OCI-LY1 (cell line): ENCODE measurements around the gene POU5F1.

Source experiments
- H2AFZ ChIP-seq: fragments of 200-600 bp; sonication (generic), shearing (Covaris generic); 2 replicates; pipeline ENCODE4 v1.6.0; 2014; ENCODE audit warnings: antibody characterized with exemption, mild to moderate bottlenecking, low read length
- H3F3A ChIP-seq: fragments of 200-600 bp; sonication (generic), shearing (Covaris generic); 2 replicates; pipeline ENCODE4 v1.6.0; 2014; ENCODE audit warnings: mild to moderate bottlenecking, antibody characterized with exemption, low read length, moderate library complexity; ENCODE audit not compliant: insufficient read depth
- H3K27ac ChIP-seq: fragments of 200-600 bp; sonication (generic); 2 replicates; pipeline ENCODE4 v1.5.1; 2014; ENCODE audit warnings: low read length, mixed run types, mild to moderate bottlenecking, low read depth; ENCODE audit not compliant: poor library complexity, severe bottlenecking
- H3K27me3 ChIP-seq: fragments of 200-600 bp; sonication (generic); 2 replicates; pipeline ENCODE4 v1.6.0; 2014; ENCODE audit warnings: antibody characterized with exemption, mild to moderate bottlenecking, low read length, moderate library complexity; ENCODE audit not compliant: insufficient read depth
- H3K36me3 ChIP-seq: fragments of 200-600 bp; sonication (generic); 2 replicates; pipeline ENCODE4 v1.6.1; 2014; ENCODE audit warnings: mild to moderate bottlenecking, antibody characterized with exemption, low read length, moderate library complexity, mixed read lengths; ENCODE audit not compliant: insufficient read depth
- H3K4me1 ChIP-seq: fragments of 200-600 bp; sonication (generic); 2 replicates; pipeline ENCODE4 v1.5.1; 2014; ENCODE audit warnings: mild to moderate bottlenecking, low read length, moderate library complexity; ENCODE audit not compliant: insufficient read depth, severe bottlenecking
- H3K4me2 ChIP-seq: fragments of 200-600 bp; sonication (generic), shearing (Covaris generic); 2 replicates; pipeline ENCODE4 v1.6.1; 2014; ENCODE audit warnings: low read length
- H3K4me3 ChIP-seq: fragments of 200-600 bp; sonication (generic); 2 replicates; pipeline ENCODE4 v1.5.1; 2014; ENCODE audit warnings: low read length, low read depth, mild to moderate bottlenecking, mixed read lengths; ENCODE audit not compliant: poor library complexity, severe bottlenecking
- H3K79me2 ChIP-seq: fragments of 200-600 bp; shearing (Covaris generic); 2 replicates; pipeline ENCODE4 v1.6.1; 2016; ENCODE audit warnings: mixed run types, low read length, mixed read lengths; ENCODE audit not compliant: insufficient read depth
- H3K9ac ChIP-seq: fragments of 200-600 bp; sonication (generic), shearing (Covaris generic); 2 replicates; pipeline ENCODE4 v1.6.1; 2014; ENCODE audit warnings: mild to moderate bottlenecking, low read length, mixed read lengths
- H3K9me2 ChIP-seq: fragments of 200-600 bp; sonication (generic), shearing (Covaris generic); 2 replicates; pipeline ENCODE4 v1.6.1; 2014; ENCODE audit warnings: low read depth, mild to moderate bottlenecking, low read length, mixed read lengths
- H3K9me3 ChIP-seq: fragments of 200-600 bp; shearing (Covaris generic); 2 replicates; pipeline ENCODE4 v1.6.1; 2014; ENCODE audit warnings: low read length, mixed read lengths
- H4K20me1 ChIP-seq: fragments of 200-600 bp; sonication (generic), shearing (Covaris generic); 2 replicates; pipeline ENCODE4 v1.6.0; 2016; ENCODE audit warnings: mild to moderate bottlenecking, low read length; ENCODE audit not compliant: insufficient read depth
- CTCF ChIP-seq: fragments of 200-600 bp; sonication (generic), shearing (Covaris generic); IDR thresholded peaks from 2 replicates; pipeline ENCODE4 v1.5.1; 2017; ENCODE audit warnings: mild to moderate bottlenecking, antibody characterized with exemption, low read length, moderate library complexity, mixed read lengths
- EZH2 ChIP-seq: fragments of 200-600 bp; sonication (generic), shearing (Covaris generic); IDR thresholded peaks from 2 replicates; pipeline ENCODE4 v1.8.0; 2017; ENCODE audit warnings: borderline replicate concordance, mixed run types, mild to moderate bottlenecking, antibody characterized with exemption, low read length, moderate library complexity, mixed read lengths

Gene POU5F1

DNA sequence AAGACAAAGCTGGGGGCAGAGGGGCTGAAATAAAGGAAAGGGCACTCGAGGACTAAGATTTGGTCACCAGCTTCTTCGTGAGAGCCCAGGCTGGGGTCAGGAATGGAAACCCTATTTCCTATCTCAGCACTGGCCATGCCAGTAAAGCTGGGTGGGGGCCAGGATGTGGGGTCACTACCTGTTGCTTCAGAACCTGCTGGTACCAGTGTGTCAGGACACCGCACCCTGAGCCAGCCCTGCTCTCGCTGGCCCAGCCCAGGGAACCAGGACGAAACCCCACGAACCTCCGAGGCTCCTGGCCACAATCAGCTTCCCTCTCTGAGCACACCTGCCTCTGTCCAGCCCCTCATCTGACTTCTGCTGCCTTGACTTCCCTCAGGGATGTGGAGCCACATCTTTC lies 52.3 kb downstream of the POU5F1 start:
- H3K9ac ChIP-seq, result no peak overlapping the region
- no peak overlapping the region for H3K27ac ChIP-seq
- no peaks in the 10 kb centered on the region for H3K9me2 ChIP-seq
- no peaks in the 10 kb centered on the region for H3K9me3 ChIP-seq
- H3K4me1 ChIP-seq, result no peaks in the 10 kb centered on the region
- H3K4me2 ChIP-seq, result no peak overlapping the region
- TF ChIP-seq CTCF (no peak), EZH2 (no peak)
- peaks cover 5% of the 10 kb centered on the region; the same call in 1 of the 2 replicates for H3K27me3 ChIP-seq
- no peaks in the 10 kb centered on the region for H3F3A ChIP-seq
- no peak overlapping the region for H3K4me3 ChIP-seq
- no peaks in the 10 kb centered on the region for H3K36me3 ChIP-seq
- no peaks in the 10 kb centered on the region for H4K20me1 ChIP-seq
- H3K79me2 ChIP-seq, result no peaks in the 10 kb centered on the region
- H2AFZ ChIP-seq, result no peak overlapping the region

DNA sequence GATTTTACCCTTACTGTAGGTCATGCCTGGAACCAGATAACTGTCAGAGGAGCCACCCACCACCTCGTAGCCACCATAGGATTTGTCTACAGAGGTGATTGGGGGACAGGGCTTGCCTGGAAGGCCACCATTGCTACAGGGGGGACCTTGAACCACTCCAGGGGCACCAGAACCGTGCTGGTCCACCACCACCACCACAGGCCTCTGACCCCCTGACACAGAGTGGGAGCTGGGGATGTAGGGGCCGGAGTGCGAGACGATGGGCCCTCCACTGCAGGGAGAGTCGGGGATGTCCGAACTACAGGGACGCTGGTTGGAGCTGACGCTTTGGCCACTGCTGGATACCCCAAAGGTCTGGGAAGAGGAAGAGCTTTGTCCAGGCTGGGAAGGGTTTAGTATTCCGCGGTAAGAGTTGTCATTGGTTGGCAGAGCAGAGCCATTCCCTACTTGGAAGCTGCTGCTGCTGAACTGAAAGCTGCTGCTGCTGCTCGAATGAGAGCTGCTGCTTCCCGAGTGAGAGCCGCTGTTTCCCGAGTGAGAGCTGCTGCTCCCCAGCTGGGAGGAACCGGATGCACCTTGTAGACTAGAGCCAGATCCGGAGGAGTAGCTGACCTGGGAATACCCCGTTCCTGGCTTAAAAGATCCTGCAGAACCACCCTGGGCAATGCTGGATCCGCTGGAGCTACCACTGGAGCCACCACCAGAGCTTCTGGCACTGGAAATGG lies 53.7 kb downstream of the POU5F1 start:
- Histone ChIP-seq H3K27me3 (peaks cover 5% of the 10 kb centered on the region; the same call in 1 of the 2 replicates), H3K9ac (no peak overlapping the region), H3K4me2 (no peak overlapping the region), H3K79me2 (no peaks in the 10 kb centered on the region), H3F3A (no peaks in the 10 kb centered on the region), H3K36me3 (no peaks in the 10 kb centered on the region), H3K4me1 (no peaks in the 10 kb centered on the region), H3K27ac (no peak overlapping the region), H3K9me3 (no peaks in the 10 kb centered on the region), H3K4me3 (no peak overlapping the region), H3K9me2 (no peaks in the 10 kb centered on the region), H2AFZ (no peak overlapping the region), H4K20me1 (no peaks in the 10 kb centered on the region)
- TF ChIP-seq EZH2, result no peak
- no peak for TF ChIP-seq CTCF

- peaks cover 5% of the 10 kb centered on the region; the same call in 1 of the 2 replicates for H3K27me3 ChIP-seq
- no peak overlapping the region for H3K9ac ChIP-seq
- no peak overlapping the region for H3K4me2 ChIP-seq
- TF ChIP-seq EZH2, result no peak
- no peak for TF ChIP-seq CTCF
- no peak overlapping the region for H2AFZ ChIP-seq
- no peaks in the 10 kb centered on the region for H3K36me3 ChIP-seq
- no peaks in the 10 kb centered on the region for H3K9me3 ChIP-seq
- no peaks in the 10 kb centered on the region for H3K9me2 ChIP-seq
- H3K27ac ChIP-seq, result no peak overlapping the region
- H3F3A ChIP-seq, result no peaks in the 10 kb centered on the region
- no peak overlapping the region for H3K4me3 ChIP-seq
- H3K4me1 ChIP-seq, result no peaks in the 10 kb centered on the region
- no peaks in the 10 kb centered on the region for H3K79me2 ChIP-seq
- H4K20me1 ChIP-seq, result no peaks in the 10 kb centered on the region
Measured at GRCh38 chr6:31115941-31116560, 54.4 kb downstream of the POU5F1 start.
